HT-29 (cell line): ENCODE measurements around the gene EML6. TPM values are rescaled to one million over a fixed set of nuclear protein-coding genes. Genes with fewer than 3 reads are reported as not detected.

Source experiments
- DNase-seq: peaks from one replicate; pipeline ENCODE4 v3.0.0-alpha.2; 2015; ENCODE audit warnings: low spot score
- total RNA-seq: library from RNA; depleted of rRNA; stranded (reverse); fragments of >200 nt; shearing (Covaris generic); gene quantifications from 2 replicates; pipeline ENCODE4 v1.2.3, GENCODE V29; 2014

Gene EML6
- total RNA-seq, 1 experiment from 2014 or later = 3.0 TPM

DNA sequence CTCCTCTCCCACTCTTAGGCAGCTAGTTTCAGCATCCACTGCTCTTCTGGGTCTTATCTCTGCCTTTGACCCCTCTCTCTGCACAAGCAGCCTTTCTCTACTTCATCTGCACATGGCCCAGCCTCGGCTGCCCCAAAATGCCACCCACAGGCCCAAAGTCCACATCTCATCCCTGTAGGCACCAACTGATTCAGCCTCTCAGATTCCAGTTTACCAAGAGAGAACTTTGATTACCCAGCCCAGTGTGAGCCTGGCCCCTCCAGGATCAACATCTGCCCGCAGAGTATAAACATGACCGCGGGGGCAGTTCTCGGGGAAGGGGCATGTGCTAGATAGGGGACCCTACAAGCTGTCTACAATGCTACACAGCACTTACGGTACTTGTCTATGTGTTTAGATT is 185.1 kb downstream of the EML6 start:
- no peak for DNase-seq

DNA sequence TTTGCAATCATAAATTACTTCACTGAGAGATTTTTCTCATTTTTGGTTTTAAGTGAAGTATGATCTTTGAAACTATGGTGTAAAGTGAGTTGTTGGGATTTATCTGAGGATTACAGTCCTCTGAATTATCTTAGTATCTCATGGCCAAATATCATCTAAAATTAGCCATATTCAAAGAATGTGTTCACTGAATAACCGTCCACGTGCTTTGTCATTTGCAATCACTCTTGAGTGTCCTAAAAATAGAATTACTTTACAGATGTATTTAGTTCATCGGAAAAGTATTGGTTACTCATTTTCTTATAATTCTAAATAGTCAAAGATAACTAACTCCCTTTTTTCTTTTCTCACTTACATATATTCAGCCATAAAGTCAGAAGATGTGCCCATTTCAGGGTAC is 185.5 kb downstream of the EML6 start:
- DNase-seq = no peak

DNA sequence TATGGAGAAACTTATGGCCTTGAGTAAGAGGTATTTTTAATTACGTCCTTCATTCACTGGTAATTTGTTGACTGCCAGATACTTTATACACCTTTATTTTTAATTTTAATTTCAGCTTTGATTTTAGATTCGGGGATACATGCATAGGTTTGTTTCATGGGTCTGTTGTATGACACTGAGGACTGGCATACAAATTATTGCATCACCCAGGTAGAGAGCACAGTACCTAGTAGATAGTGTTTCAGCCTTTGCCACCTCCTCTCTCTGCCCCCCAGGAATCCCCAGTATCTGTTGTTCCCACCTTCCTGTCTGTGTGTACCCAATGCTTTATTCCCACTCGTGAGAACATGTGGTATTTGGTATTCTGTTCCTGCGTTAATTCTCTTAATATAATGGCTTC is 188.8 kb downstream of the EML6 start:
- no peak for DNase-seq

DNA sequence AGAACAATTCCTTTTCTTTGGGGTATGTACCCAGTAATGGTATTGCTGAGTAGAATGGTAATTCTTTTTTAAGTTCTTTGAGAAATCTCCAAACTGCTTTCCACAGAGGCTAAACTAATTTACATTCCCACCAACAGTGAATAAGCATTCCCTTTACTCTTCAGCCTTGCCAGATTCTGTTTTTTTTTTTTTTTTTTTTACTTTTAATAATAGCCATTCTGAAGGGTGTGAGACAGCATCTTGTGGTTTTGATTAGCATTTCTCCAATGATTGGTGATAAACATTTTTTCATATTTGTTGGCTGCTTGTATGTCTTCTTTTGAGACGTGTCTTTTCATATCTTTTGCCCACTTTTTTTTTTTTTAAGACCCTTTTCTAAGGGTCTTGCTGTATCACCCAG is 189.4 kb downstream of the EML6 start:
- DNase-seq = no peak

DNA sequence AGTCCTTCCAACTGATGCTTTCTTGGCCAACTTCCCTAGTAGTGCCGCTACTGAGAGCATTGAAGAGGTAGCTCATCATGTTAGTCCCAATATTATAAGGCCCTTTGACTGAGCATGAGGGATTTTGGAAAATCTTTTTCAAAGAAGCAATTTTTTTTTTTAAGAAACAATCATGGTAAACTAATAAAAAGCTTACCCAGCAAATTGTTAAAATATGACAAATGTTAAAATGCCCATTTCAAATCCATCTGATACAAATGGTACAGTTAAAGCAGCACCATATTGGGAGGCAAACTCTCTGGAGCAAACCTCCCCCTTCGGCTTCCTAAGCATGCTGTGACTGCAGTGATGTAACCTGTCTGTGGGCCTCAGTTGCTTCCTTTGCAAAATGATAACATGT is 191.2 kb downstream of the EML6 start:
- DNase-seq = no peak

DNA sequence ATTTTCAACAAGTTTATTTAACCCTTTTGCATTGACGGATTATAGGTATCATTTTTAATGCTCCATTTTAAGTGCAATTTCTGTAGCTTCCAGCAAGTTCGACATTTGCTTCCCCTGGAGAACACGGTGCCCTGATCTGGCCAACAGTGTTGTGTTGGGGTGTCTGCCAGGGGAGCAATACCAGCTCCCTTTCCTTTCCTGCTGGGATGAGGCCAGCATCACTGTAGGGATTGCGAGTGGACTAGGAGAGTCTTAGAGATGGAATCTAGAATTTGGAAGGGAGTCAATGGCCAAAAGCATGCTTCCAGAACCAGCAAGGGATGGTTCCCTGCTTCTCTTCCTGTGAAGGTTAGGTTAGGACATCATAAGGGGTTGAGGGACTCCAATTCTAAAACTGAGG is 191.6 kb downstream of the EML6 start:
- no peak for DNase-seq

DNA sequence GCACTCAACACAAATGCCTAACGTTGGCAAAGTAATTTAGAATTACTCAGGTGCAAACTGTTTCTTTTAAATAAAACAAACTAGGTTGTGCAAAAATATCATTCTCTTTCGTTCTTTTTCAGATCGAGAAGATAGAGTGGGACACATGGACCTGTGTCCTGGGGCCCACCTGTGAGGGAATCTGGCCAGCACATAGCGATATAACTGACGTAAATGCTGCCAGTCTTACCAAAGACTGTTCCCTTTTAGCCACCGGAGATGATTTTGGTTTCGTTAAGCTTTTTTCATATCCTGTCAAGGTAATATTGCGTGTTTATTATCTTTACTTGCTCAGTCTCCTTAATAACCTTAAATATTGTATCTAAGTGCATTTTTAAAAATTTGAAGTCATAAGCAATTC is 193.2 kb downstream of the EML6 start:
- DNase-seq = no peak

DNA sequence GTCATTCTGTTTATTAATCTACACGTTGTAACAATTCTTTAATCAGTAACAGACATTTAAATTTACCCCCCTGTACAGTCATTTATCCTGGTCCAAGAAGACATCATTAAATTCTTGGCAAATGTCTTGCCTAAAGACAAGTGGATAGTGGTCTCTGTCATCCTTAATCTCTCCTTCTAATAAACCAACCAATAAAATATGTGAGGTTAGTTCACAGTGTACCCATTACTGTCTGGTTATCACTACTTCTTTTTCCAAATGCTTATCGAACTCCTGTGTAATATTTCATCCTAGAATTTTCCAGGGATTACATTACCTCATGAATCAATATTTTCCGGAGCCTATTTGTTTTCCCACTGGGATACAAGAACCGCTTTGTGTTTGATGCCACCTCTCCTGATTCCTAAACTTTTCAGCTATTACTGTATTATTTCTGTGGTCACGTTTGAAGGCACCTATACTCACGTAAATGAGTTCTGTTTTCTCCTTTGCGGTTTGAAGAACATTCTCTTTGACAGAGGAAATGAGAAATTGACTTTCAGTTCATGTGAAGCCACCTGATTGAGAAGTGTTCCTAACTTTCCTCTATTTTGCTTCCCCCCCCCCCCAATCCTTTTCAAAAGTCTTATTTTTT is 195.3 kb downstream of the EML6 start:
- DNase-seq = no peak

DNA sequence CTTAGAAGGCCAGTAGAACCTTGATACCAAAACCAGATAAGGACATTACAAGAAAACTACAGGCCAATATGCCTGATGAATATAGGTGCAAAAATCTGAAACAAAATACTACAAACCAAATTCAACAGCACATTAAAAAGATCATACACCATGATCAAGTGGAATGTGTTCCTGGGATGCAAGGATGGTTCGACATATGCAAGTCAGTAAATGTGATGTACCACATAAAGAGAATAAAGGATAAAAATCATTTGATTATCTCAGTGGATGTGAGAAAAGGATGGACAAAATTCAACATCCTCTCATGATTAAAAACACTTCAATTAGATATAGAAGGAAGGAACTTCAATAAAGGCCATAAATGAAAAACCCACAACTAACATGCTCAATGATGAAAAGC is 197.2 kb downstream of the EML6 start:
- DNase-seq = no peak

DNA sequence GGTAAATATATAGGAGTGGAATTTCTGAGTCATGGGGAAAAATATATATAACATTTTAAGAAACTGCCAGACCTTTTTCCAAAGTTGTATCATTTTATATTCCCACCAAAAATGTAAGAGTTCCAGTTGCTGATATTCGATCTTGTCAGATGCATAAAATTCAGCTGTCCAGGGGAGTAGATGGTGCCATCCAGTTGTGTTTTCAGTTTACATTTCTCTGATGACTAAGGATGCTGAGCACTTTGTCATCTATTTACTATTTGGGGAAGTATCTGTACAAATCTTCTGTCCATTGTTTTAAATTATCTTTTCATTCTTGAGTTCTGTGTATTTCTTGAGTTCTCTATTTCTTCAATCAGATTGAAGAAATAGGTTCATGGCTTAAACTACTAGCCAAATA is 200.7 kb downstream of the EML6 start:
- DNase-seq = no peak

DNA sequence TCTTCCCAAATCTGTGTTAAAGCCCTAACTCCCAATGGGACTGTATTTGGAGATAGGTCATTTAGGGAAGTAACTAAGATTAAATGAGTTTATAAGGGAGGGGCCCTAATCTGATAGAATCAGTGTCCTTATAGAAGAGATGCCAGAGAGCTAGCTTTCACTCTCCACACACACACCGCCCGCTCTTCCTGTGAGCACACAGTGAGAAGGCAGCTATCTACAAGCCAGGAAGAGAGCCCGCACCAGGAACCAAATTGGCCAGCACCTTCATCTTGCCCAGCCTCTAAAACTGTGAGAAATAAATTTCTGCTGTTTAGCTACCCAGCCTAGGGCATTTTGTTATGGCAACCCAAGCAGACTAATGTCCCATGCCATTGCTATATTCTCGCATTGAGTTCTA is 201.6 kb downstream of the EML6 start:
- DNase-seq = no peak

DNA sequence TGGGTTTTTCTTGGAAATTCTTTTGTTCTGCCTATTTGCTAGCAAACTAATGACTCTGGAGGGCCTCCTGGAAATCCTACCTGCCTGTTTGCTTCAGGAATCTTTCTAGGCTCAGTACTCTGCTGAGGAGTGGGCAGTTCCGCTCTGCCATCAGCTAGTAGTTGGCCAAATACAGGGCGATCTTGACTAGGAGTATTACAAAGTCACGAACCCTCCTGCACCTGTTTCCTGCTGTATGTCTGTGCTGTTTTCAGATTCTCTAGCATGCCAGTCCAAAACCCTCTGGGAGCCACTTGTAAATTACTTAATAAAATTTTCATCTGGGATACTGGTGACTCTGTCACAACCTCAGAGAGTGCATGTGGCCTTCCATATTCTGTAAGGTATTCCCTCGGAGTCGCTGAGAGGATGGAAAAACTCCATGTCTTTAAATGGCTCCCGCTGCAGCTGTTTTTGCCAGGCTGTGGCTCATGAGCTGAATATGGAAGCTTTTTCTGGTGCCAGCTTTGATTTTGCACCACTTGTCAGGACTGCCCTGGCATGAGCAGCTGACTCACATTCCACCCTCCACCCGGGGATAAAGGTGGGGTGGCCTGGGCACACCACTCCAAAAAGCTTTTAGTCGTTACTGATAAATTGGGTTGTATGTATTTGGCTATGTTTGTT is 203.8 kb downstream of the EML6 start:
- DNase-seq = no peak

DNA sequence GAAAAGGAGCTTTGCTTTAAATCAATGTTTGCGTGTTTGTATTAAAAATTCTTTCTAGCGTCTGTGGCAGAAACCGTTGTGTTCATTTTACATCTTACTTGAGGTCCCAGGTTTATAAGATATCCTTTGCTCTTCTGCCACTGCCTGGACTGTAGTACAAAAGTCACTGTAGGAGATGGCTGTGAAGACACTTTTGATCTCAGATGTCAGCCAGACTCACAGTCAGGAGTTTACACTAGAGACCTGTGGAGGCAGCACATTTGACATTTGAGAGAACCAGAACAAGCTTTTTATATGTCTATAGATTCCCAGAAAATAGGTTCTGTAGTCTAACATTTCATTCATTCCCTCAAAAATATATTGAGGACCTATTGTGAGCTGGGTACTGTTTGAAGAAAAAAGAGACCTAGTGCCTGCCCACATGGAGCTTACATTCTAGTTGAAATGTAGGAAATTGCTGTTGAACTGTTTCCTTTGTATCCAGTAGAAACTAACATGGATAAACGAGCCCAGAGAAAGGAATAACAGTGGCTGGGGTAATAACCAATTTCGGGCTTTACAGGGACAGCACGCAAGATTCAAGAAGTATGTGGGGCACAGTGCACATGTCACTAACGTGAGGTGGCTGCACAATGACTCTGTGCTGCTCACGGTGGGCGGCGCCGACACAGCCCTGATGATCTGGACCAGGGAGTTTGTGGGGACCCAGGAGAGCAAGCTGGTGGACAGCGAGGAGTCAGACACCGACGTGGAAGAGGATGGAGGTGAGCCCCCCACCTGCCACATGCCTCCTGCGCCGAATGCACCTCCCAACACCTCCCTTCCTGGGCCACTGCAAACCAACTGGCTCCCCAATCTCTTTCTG is 204.5 kb downstream of the EML6 start:
- DNase-seq = no peak

DNA sequence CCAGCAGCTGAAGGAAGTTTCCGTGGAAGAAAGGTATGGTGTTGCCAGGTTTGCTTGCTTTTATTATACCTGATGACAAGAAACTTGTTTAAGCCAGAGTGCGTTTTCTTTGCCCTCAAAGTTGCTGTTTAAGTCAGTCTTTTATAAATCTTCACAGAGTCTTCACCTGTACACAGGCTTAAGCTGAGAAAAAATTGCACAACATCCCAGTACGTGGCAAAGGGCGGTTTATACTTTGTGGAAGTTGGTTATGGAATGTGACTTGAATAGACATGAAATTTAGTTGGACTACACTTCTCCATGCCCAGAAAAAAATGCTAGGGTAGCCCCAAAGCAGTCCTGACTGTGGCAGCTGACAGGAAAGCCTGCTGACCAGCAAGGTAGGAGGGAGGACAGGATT is 205.3 kb downstream of the EML6 start:
- DNase-seq = no peak

DNA sequence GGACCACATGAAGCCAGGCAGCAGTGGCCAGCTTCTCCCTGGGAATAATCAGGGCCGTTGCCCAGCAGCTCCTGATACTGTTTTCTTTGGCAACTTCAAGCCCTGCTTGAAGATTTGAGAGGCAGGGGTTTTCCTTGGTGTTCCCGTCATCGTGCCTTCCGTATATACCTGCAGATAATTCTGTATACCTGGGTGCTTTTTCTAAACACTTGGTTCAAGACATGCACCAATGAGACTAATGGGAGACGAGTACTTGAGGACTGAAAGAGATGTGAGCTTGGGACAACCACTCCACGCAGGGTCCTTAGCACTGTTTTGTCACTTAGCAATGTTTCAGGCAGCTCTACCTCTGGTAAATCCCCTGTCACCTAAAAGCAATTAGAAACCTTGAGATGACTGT is 208.0 kb downstream of the EML6 start:
- DNase-seq = no peak

DNA sequence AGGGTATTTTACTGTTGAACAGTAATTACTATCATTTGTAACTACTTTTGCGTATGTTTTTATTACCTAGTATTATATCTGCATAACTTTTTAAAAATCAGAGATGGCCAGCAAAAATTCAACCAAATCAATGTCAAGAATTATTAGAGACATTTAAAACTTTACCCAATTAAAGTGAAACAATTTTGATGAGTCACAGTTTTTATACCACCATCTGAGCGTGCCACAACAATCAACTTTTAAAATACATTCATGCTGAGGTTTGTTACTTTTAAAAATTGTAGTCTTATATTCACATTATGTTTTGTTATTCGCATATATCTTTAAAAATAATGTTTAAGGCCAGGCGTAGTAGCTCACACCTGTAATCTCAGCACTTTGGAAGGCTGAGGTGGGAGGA is 211.9 kb downstream of the EML6 start:
- DNase-seq = no peak

DNA sequence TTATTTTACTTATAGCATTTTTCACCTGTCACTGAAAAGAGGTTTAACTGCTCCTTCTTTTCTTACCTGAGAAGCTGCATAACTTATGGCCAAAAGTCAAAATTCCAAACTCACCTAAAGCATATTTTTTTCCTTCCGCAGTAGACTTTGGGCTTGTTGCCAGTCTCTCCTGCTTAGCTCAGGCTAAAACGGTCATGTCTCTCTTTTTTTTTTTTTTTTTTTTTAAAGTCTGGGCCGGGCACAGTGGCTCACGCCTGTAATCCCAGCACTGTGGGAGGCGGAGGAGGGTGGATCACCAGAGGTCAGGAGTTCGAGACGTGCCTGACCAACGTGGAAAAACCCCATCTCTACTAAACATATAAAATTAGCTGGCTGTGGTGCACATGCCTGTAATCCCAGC is 213.3 kb downstream of the EML6 start:
- no peak for DNase-seq

DNA sequence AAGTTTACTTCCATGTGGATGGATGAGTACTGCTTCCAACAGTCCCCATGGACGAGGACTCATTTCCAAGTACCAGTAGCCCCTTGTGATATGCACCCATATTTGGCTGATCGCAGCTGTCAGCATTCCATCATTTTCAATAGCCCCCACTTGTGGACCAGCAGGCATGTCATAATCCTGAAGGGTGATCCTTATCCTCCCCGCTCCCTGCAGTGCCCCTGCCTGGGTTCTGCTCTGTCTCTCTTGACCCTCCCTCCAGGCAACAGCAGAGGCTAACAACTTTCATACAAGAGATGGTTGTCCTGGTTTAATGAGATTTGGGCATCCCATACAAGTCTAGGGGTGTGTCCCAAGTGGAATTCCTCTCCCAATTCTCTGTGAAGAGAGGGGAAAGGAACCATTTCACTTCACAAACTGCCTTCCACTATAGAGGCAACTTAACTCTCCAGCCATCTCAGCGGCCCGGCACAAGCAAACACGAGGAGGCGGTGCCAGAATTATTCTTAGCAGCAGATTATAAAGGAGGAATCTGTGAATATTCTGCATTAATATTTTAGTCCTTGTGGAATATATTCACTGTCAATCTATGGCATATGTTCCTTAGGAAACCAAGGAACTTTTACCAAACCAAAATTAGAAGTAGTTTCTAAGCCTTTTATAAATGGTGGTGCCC is 216.1 kb downstream of the EML6 start:
- no peak for DNase-seq

DNA sequence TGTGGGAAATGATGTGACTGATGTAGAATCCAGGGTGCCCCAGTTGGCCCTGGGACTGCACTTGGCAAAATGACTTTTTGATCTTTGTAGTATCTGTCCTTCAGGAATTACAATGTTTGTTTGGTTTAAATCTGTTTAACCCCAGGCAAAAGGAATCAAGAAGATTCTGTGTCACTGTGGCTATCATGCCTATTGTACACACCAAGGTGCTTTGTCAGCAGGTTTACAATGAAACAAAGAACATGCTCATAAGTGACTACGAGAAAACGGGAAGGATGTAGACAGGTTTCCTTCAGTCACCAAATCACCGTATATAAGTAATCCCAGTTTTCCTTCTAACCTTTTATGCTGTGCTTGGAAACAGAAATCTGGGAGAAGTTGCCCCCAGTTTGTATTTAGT is 217.3 kb downstream of the EML6 start:
- DNase-seq = no peak

DNA sequence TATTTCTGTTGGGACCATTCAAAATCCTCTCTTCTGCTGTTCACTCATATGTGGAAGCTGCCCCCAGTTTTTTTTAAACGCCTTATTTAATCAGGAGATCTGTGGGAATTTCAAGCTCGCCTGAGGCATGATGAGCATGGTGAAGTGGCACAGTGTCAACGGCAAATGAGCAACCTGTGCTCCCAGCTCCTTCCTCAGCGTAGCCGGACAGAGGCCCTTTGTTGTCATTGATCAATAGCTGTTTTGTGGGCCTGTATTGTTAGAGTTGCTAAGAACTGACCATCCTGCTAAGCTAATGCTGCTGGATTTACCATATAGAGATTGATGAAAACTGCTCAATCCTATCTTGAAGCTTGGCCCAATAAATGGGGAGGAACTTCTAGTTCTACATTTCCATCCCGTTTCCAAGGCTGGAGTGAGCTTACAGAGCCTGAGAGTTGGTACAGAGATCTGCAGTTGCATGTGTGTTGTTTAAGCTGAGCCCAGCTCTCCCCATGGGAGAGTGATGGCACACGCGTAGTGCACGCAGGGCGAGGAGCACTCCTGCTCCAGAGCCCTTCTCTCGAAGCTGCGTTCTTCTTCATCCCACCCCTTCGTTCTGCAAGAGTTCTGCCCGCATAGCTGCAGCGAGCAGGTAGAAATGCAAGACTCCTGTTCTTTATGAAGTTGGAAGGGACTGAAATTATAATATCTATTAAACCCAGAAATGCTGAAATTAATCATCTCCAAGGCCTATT is 218.0 kb downstream of the EML6 start:
- DNase-seq = no peak

DNA sequence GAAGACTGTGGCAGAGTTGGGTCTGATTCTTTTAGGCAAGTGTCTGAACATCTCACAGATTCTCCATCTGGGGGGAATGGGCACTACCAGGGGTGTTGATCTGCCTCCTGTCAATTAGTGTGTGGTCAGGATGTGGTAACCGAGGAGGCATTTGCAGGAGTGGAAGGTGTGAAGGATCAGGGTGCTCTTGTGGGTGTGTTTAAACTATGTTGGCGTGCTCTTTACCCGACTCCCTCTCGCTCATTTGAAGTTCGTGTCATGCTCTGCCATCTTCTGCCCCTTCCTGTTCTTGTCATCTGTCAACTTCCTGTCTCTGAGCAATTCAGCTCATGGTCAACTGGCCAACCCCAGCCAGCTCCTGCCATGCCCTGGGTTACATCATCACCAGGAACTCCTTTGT is 218.9 kb downstream of the EML6 start:
- DNase-seq = no peak
